Loucy (cell line): ENCODE results near the gene GDAP1L1.

ENCODE experiments used
- H2AFZ ChIP-seq: fragments of 200-600 bp; sonication (generic); 2 replicates; pipeline ENCODE4 v1.6.0; 2016; ENCODE audit warnings: antibody characterized with exemption, mild to moderate bottlenecking, low read length, moderate library complexity
- H3F3A ChIP-seq: fragments of 200-600 bp; 2 replicates; pipeline ENCODE4 v1.6.0; 2016; ENCODE audit warnings: antibody characterized with exemption, low read depth, mild to moderate bottlenecking
- H3K27me3 ChIP-seq: fragments of 200-600 bp; sonication (generic); 2 replicates; pipeline ENCODE4 v1.6.1; 2014; ENCODE audit warnings: low read length, mild to moderate bottlenecking; ENCODE audit not compliant: insufficient read depth, poor library complexity, severe bottlenecking
- H3K36me3 ChIP-seq: fragments of 200-600 bp; sonication (generic); 2 replicates; pipeline ENCODE4 v1.6.1; 2016; ENCODE audit warnings: low read length; ENCODE audit not compliant: insufficient read depth
- H3K4me1 ChIP-seq: fragments of 200-600 bp; sonication (generic); 2 replicates; pipeline ENCODE4 v1.5.1; 2014; ENCODE audit warnings: low read length, mild to moderate bottlenecking; ENCODE audit not compliant: insufficient read depth, poor library complexity, severe bottlenecking
- H3K4me2 ChIP-seq: fragments of 200-600 bp; sonication (generic); 2 replicates; pipeline ENCODE4 v1.6.0; 2014; ENCODE audit warnings: antibody characterized with exemption, low read length, low read depth, mild to moderate bottlenecking; ENCODE audit not compliant: poor library complexity, severe bottlenecking
- H3K4me3 ChIP-seq: fragments of 200-600 bp; sonication (generic); 2 replicates; pipeline ENCODE4 v1.5.1; 2014; ENCODE audit warnings: low read length, mild to moderate bottlenecking, mixed read lengths; ENCODE audit not compliant: poor library complexity, severe bottlenecking
- H3K79me2 ChIP-seq: fragments of 200-600 bp; sonication (generic); 2 replicates; pipeline ENCODE4 v1.6.1; 2014; ENCODE audit warnings: low read length; ENCODE audit not compliant: insufficient read depth
- H3K9ac ChIP-seq: fragments of 200-600 bp; sonication (generic); 2 replicates; pipeline ENCODE4 v1.6.0; 2014; ENCODE audit warnings: mild to moderate bottlenecking, low read depth, low read length, moderate library complexity; ENCODE audit not compliant: poor library complexity, severe bottlenecking
- H3K9me2 ChIP-seq: fragments of 200-600 bp; sonication (generic); replicated peaks from 2 replicates; pipeline ENCODE4 v1.6.1; 2016; ENCODE audit warnings: low read depth, low read length, mixed read lengths
- H3K9me3 ChIP-seq: fragments of 200-600 bp; sonication (generic); 2 replicates; pipeline ENCODE4 v1.6.1; 2014; ENCODE audit warnings: mild to moderate bottlenecking, antibody characterized with exemption, low read length, low read depth; ENCODE audit not compliant: insufficient read depth
- H4K20me1 ChIP-seq: fragments of 200-600 bp; sonication (generic); 2 replicates; pipeline ENCODE4 v1.6.0; 2014; ENCODE audit warnings: antibody characterized with exemption, low read length, mild to moderate bottlenecking; ENCODE audit not compliant: insufficient read depth, poor library complexity, severe bottlenecking
- CTCF ChIP-seq: fragments of 200-600 bp; sonication (generic); conservative IDR thresholded peaks from 2 replicates; pipeline ENCODE4 v1.5.1; 2014; ENCODE audit warnings: mild to moderate bottlenecking, antibody characterized with exemption, low read length
- EZH2phosphoT487 ChIP-seq: fragments of 200-600 bp; IDR thresholded peaks from 2 replicates; pipeline ENCODE4 v1.6.1; 2018; ENCODE audit warnings: antibody characterized with exemption, mild to moderate bottlenecking, moderate library complexity, borderline replicate concordance

The GDAP1L1 gene

DNA sequence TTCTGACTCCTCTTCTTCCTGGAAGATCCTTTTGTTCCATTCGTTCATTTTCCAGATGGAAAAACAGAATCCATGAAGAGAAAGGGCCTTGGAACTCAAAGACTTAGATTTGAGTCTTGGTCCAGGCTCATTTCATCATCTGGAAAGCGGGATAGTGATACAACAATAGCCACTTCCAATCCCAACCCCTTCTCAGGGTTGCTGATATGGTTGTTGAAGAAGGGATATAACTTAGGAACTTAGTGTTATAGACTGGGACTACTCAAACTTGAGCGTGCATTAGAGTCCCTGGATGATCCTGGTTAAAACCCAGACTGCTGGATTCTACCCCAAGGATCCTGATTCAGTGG lies 1.3 kb downstream of the GDAP1L1 start:
- no peaks in the 10 kb centered on the region for H3K9me2 ChIP-seq
- H3K9me3 ChIP-seq: no peaks in the 10 kb centered on the region
- H4K20me1 ChIP-seq: no peaks in the 10 kb centered on the region
- H3K27me3 ChIP-seq: no peaks in the 10 kb centered on the region
- H2AFZ ChIP-seq: no peak overlapping the region
- TF ChIP-seq EZH2phosphoT487 (no peak), CTCF (no peak)
- H3K4me3 ChIP-seq: no peak overlapping the region
- no peaks in the 10 kb centered on the region for H3K36me3 ChIP-seq
- no peaks in the 10 kb centered on the region for H3F3A ChIP-seq
- no peaks in the 10 kb centered on the region for H3K79me2 ChIP-seq
- H3K4me2 ChIP-seq: no peak overlapping the region
- H3K9ac ChIP-seq: no peak overlapping the region
- no peaks in the 10 kb centered on the region for H3K4me1 ChIP-seq

DNA sequence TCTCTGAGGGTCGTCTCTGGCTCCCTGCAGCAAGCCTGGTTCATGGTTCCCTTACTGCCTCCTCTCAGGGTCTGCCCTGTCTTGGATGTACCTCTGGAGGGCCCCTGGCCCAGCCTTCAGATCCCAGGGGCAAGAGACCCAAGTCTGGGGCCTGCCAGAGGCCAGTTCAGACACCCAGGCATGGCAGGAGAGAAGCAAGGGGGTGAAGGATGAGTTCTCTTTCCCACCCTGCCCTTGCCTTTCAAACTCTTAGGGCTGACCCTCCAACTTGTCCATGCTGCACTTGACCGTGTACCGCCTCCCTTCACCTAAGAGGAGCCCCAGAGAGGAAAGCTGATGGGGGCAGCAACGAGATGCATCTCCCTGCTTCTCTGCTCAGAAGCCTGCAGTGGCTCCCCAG lies 4.2 kb downstream of the GDAP1L1 start:
- H3K9me2 ChIP-seq: no peaks in the 10 kb centered on the region
- no peak overlapping the region for H3K4me2 ChIP-seq
- H3K36me3 ChIP-seq: no peaks in the 10 kb centered on the region
- no peaks in the 10 kb centered on the region for H3K79me2 ChIP-seq
- no peaks in the 10 kb centered on the region for H3K9me3 ChIP-seq
- H2AFZ ChIP-seq: no peak overlapping the region
- H3K27me3 ChIP-seq: no peaks in the 10 kb centered on the region
- H3F3A ChIP-seq: no peaks in the 10 kb centered on the region
- H3K4me1 ChIP-seq: no peaks in the 10 kb centered on the region
- H3K9ac ChIP-seq: no peak overlapping the region
- no peaks in the 10 kb centered on the region for H4K20me1 ChIP-seq
- H3K4me3 ChIP-seq: no peak overlapping the region
- TF ChIP-seq CTCF (no peak), EZH2phosphoT487 (no peak)

GRCh38 chr20:44253528-44253927 lies 6.4 kb downstream of the GDAP1L1 start:
- H3F3A ChIP-seq: no peaks in the 10 kb centered on the region

More at GRCh38 chr20:44253528-44253927, 6.4 kb downstream of the GDAP1L1 start:
- H3K9ac ChIP-seq: no peak overlapping the region
- no peaks in the 10 kb centered on the region for H3K9me2 ChIP-seq
- H2AFZ ChIP-seq: no peak overlapping the region
- no peaks in the 10 kb centered on the region for H3K9me3 ChIP-seq
- H4K20me1 ChIP-seq: no peaks in the 10 kb centered on the region
- TF ChIP-seq CTCF (peak; percentile 32), EZH2phosphoT487 (no peak)
- no peak overlapping the region for H3K4me3 ChIP-seq
- H3K27me3 ChIP-seq: no peaks in the 10 kb centered on the region
- no peaks in the 10 kb centered on the region for H3K79me2 ChIP-seq
- no peaks in the 10 kb centered on the region for H3K36me3 ChIP-seq
- no peaks in the 10 kb centered on the region for H3K4me1 ChIP-seq
- no peak overlapping the region for H3K4me2 ChIP-seq
